Lung (tissue), 12 donors: ENCODE results near the gene TGFBI. TPM values are rescaled to one million over a fixed set of nuclear protein-coding genes. Genes with fewer than 3 reads are reported as not detected.

Experiments used
- ATAC-seq: fragments of 200-7000 bp; cut with Tn5 transposase; one replicate; pipeline ENCODE4 v1.9.1; 2020; ENCODE audit warnings: moderate number of reproducible peaks; ENCODE audit not compliant: insufficient read depth, low FRiP score
- DNase-seq, 3 donors: peaks; one replicate each; pipeline ENCODE4 v3.0.0-alpha.2; 2013 to 2017
- H3K27ac ChIP-seq, 2 donors: one replicate each; pipeline ENCODE4 v1.5.1; 2013; ENCODE audit warnings: mild to moderate bottlenecking in 2 of 2, moderate library complexity in 2 of 2, control low read depth in 1 of 2, inconsistent platforms in 1 of 2, low read depth in 1 of 2, low read length in 1 of 2
- H3K27me3 ChIP-seq, 3 donors: one replicate each; pipeline ENCODE4 v1.5.1; 2013; ENCODE audit warnings: low read length in 2 of 3; ENCODE audit not compliant: control insufficient read depth in 3 of 3, insufficient read depth in 3 of 3
- H3K36me3 ChIP-seq, 4 donors: one replicate each; pipeline ENCODE4 v1.5.1; 2013; ENCODE audit warnings: low read length in 4 of 4, mild to moderate bottlenecking in 1 of 4, moderate library complexity in 1 of 4; ENCODE audit not compliant: control insufficient read depth in 4 of 4, insufficient read depth in 4 of 4
- H3K4me1 ChIP-seq, 5 donors: one replicate each; pipeline ENCODE4 v1.5.1; 2013; ENCODE audit warnings: low read length in 5 of 5, mild to moderate bottlenecking in 2 of 5, moderate library complexity in 1 of 5; ENCODE audit not compliant: control insufficient read depth in 5 of 5, insufficient read depth in 5 of 5
- H3K4me3 ChIP-seq: one replicate; pipeline ENCODE4 v1.5.1; 2013; ENCODE audit warnings: mild to moderate bottlenecking, control low read depth, moderate library complexity
- H3K9ac ChIP-seq, 2 donors: one replicate each; pipeline ENCODE4 v1.5.1; 2013; ENCODE audit warnings: low read length in 2 of 2, control low read depth in 1 of 2; ENCODE audit not compliant: insufficient read depth in 1 of 2
- H3K9me3 ChIP-seq, 4 donors: one replicate each; pipeline ENCODE4 v1.5.1; 2013; ENCODE audit warnings: low read length in 3 of 4, mild to moderate bottlenecking in 1 of 4, moderate library complexity in 1 of 4; ENCODE audit not compliant: control insufficient read depth in 4 of 4, insufficient read depth in 3 of 4
- CTCF ChIP-seq: IDR thresholded peaks from 2 replicates; pipeline ENCODE4 v1.5.1; 2012; ENCODE audit warnings: mild to moderate bottlenecking; ENCODE audit errors: control extremely low read depth, extremely low read depth
- whole genome bisulfite sequencing, 2 donors: extraction: QIAGEN DNeasy Blood & Tissue Kit; methylation state at CpG; one replicate each; pipeline ENCODE4 v1.1.7; 2013; 5-methylcytosine and 5-hydroxymethylcytosine counted together
- polyA plus RNA-seq, 2 donors: library from polyadenylated mRNA; stranded (reverse); fragments of 200-250 nt; gene quantifications; one replicate each; pipeline ENCODE4 v1.2.1, GENCODE V29; 2013
- total RNA-seq, 2 donors: library from RNA; depleted of rRNA in 1 of 2; stranded (reverse); fragments of >200 nt in 1 of 2; gene quantifications; one replicate each; pipeline ENCODE4 v1.2.1, GENCODE V29; 2014 to 2021
- donor health status: control.
- donor health status: control.
- donor health status: Bipolar disorder and iron deficiency.
- donor health status: healthy.
- donor health status: DM: yes; HTN: yes; CAD: no.

TGFBI gene
- total and polyA plus RNA-seq, 4 donors, result 96.4 to 146 (median 111) TPM

- ATAC-seq (no peak), DNase-seq (no peak)
- Histone ChIP-seq H3K27ac (no peak overlapping the region), H3K4me1 (peaks cover 0 to 36% (median 4%) of the 10 kb centered on the region in 5 donors), H3K9ac (no peak overlapping the region), H3K27me3 (no peaks in the 10 kb centered on the region), H3K4me3 (no peak overlapping the region), H3K9me3 (no peaks in the 10 kb centered on the region), H3K36me3 (no peaks in the 10 kb centered on the region)
- no peak for TF ChIP-seq CTCF
- WGBS, 2 donors, result 41 to 47% methylated on average over 25 of the region's 25 CpGs
Measured at GRCh38 chr5:136079195-136079985, 50.6 kb downstream of the TGFBI start.

GRCh38 chr5:136080113-136080482 is 51.3 kb downstream of the TGFBI start:
- Histone ChIP-seq H3K9ac (peak overlapping the region in 1 of 2 donors; percentile 6), H3K4me1 (peaks cover 0 to 36% (median 4%) of the 10 kb centered on the region in 5 donors), H3K27ac (no peak overlapping the region), H3K9me3 (no peaks in the 10 kb centered on the region), H3K4me3 (no peak overlapping the region), H3K36me3 (no peaks in the 10 kb centered on the region), H3K27me3 (no peaks in the 10 kb centered on the region)
- ATAC-seq (no peak), DNase-seq (peak in 2 of 3 donors; percentile 29 to 42)
- WGBS, 2 donors, result 19 to 34% methylated on average over 13 of the region's 13 CpGs
- no peak for TF ChIP-seq CTCF

GRCh38 chr5:136080483-136081216 is 51.9 kb downstream of the TGFBI start:
- no peaks in the 10 kb centered on the region for H3K9me3 ChIP-seq
- peaks cover 0 to 31% (median 4%) of the 10 kb centered on the region in 5 donors for H3K4me1 ChIP-seq
- DNase-seq, result peak; percentile 94 to 96 (median 96)
- 11 to 44% methylated on average over 34 of the region's 34 CpGs for WGBS, 2 donors
- no peaks in the 10 kb centered on the region for H3K36me3 ChIP-seq
- peak; percentile 86 for ATAC-seq
- no peak for TF ChIP-seq CTCF
- no peak overlapping the region for H3K4me3 ChIP-seq
- H3K27me3 ChIP-seq, result no peaks in the 10 kb centered on the region
- peak overlapping the region; percentile 19 to 26 for H3K9ac ChIP-seq
- peak overlapping the region; percentile 43 for H3K27ac ChIP-seq
